HepG2 (cell line): ENCODE measurements around the gene PPM1H. TPM values are rescaled to one million over a fixed set of nuclear protein-coding genes. Genes with fewer than 3 reads are reported as not detected.
A peak's percentile ranks its signal among the peaks of the same experiment; 100 is the strongest.

Experiments
- CAMTA2 ChIP-seq: sonication (generic); formaldehyde crosslinking; IDR thresholded peaks from 2 replicates; pipeline ENCODE4 v1.4.0; 2020; ENCODE audit warnings: mild to moderate bottlenecking, missing genetic modification reagents, borderline replicate concordance
- CREB1 ChIP-seq, 2 experiments: fragments of 450-650 bp in 1 of 2; IDR thresholded peaks; 2 replicates each; pipeline ENCODE4 v1.6.1; 2016 to 2017; ENCODE audit warnings: control low read depth in 1 of 2, mild to moderate bottlenecking in 1 of 2, missing compliant biosample characterization in 1 of 2, missing genetic modification characterization in 1 of 2
- EP300 ChIP-seq, 3 experiments: sonication (generic) in 1 of 3; formaldehyde crosslinking in 1 of 3; IDR thresholded peaks; 2 replicates each; pipeline versions ENCODE4 v1.5.1 to v1.6.1; 2011 to 2020; ENCODE audit warnings: low read depth in 2 of 3, low read length in 2 of 3, borderline replicate concordance in 1 of 3, improper control_type of control experiment in 1 of 3, mild to moderate bottlenecking in 1 of 3, missing genetic modification reagents in 1 of 3, moderate library complexity in 1 of 3
- FOSL2 ChIP-seq: sonication (generic); formaldehyde crosslinking; IDR thresholded peaks from 2 replicates; pipeline ENCODE4 v1.4.0; 2020; ENCODE audit warnings: missing genetic modification reagents
- HES4 ChIP-seq: sonication (generic); formaldehyde crosslinking; IDR thresholded peaks from 2 replicates; pipeline ENCODE4 v1.9.0; 2021; ENCODE audit warnings: mild to moderate bottlenecking, missing genetic modification reagents, borderline replicate concordance
- HNF4A ChIP-seq: sonication (generic); formaldehyde crosslinking; IDR thresholded peaks from 2 replicates; pipeline ENCODE4 v1.4.0; 2020; ENCODE audit warnings: missing genetic modification reagents
- HOMEZ ChIP-seq: IDR thresholded peaks from 2 replicates; pipeline ENCODE4 v1.6.1; 2016; ENCODE audit warnings: low read depth
- NR3C1 ChIP-seq: sonication (generic); formaldehyde crosslinking; IDR thresholded peaks from 2 replicates; pipeline ENCODE4 v1.4.0; 2020; ENCODE audit warnings: missing genetic modification reagents
- NRL ChIP-seq: sonication (generic); formaldehyde crosslinking; IDR thresholded peaks from 2 replicates; pipeline ENCODE4 v1.5.0; 2020; ENCODE audit warnings: missing genetic modification reagents, mild to moderate bottlenecking, moderate library complexity, borderline replicate concordance
- RBFOX2 ChIP-seq: fragments of 200-400 bp; formaldehyde crosslinking; IDR thresholded peaks from 2 replicates; pipeline ENCODE4 v1.6.1; 2017; ENCODE audit warnings: low read depth, mild to moderate bottlenecking, low read length
- REXO4 ChIP-seq: sonication (generic); formaldehyde crosslinking; IDR thresholded peaks from 2 replicates; pipeline ENCODE4 v1.8.0; 2022; ENCODE audit warnings: missing genetic modification reagents, mild to moderate bottlenecking, borderline replicate concordance
- RXRB ChIP-seq: IDR thresholded peaks from 2 replicates; pipeline ENCODE4 v1.6.1; 2016; ENCODE audit warnings: borderline replicate concordance, missing genetic modification reagents, missing compliant biosample characterization
- SOX6 ChIP-seq, 2 experiments: fragments of 450-650 bp in 1 of 2; sonication (generic) in 1 of 2; formaldehyde crosslinking in 1 of 2; IDR thresholded peaks; 2 replicates each; pipeline versions ENCODE4 v1.4.0 to v1.6.1; 2017 to 2020; ENCODE audit warnings: antibody characterized with exemption in 1 of 2, mild to moderate bottlenecking in 1 of 2, missing genetic modification reagents in 1 of 2
- TAF15 ChIP-seq: fragments of 200-400 bp; formaldehyde crosslinking; IDR thresholded peaks from one replicate; pipeline ENCODE4 v1.6.1; 2018; ENCODE audit warnings: mild to moderate bottlenecking, low read depth, low read length; ENCODE audit not compliant: poor library complexity, severe bottlenecking
- TCF7 ChIP-seq: sonication (generic); IDR thresholded peaks from 2 replicates; pipeline ENCODE4 v1.6.1; 2016; ENCODE audit warnings: antibody characterized with exemption, low read depth
- ZNF530 ChIP-seq: sonication (generic); formaldehyde crosslinking; IDR thresholded peaks from 2 replicates; pipeline ENCODE4 v1.5.0; 2020; ENCODE audit warnings: low read depth, mild to moderate bottlenecking, missing genetic modification reagents
- ZNF609 ChIP-seq: sonication (generic); formaldehyde crosslinking; IDR thresholded peaks from 2 replicates; pipeline ENCODE4 v1.4.0; 2020; ENCODE audit warnings: mild to moderate bottlenecking, missing genetic modification reagents, borderline replicate concordance
- ZNF703 ChIP-seq: sonication (generic); formaldehyde crosslinking; IDR thresholded peaks from 2 replicates; pipeline ENCODE4 v1.5.1; 2020; ENCODE audit warnings: missing genetic modification reagents, mild to moderate bottlenecking, moderate library complexity, borderline replicate concordance
- ZNF761 ChIP-seq: sonication (generic); formaldehyde crosslinking; conservative IDR thresholded peaks from 2 replicates; pipeline ENCODE4 v1.4.0; 2020; ENCODE audit warnings: mild to moderate bottlenecking, missing genetic modification reagents
- ZNF792 ChIP-seq: IDR thresholded peaks from 2 replicates; pipeline ENCODE4 v1.6.1; 2016
- polyA plus RNA-seq, 8 experiments: library from polyadenylated mRNA; depleted of rRNA in 3 of 8; stranded (reverse) in 7 of 8; unstranded in 1 of 8; fragments of >200 nt; fragmentation: Illumina TruSeq in 4 of 8; extraction: Trizol in 4 of 8; gene quantifications; 2 replicates each; pipeline versions ENCODE4 v1.2.1 to v1.2.3, GENCODE V29; 2011 to 2016; ENCODE audit warnings: low read depth in 4 of 8, missing spikeins in 1 of 8, mixed read lengths in 1 of 8; ENCODE audit not compliant: insufficient read depth in 1 of 8
- total RNA-seq, 5 experiments: library from RNA; depleted of rRNA; stranded (reverse); fragments of >200 nt; fragmentation: Illumina TruSeq; extraction: Trizol; gene quantifications; 2 replicates each; pipeline ENCODE4 v1.2.3, GENCODE V29; 2016; ENCODE audit warnings: low read depth in 1 of 5
- TF ChIP-seq, protein P1 (sequence below): sonication (generic); formaldehyde crosslinking; IDR thresholded peaks from 2 replicates; pipeline ENCODE4 v1.4.0; 2020; ENCODE audit warnings: mild to moderate bottlenecking, low read depth, missing genetic modification reagents

PPM1H gene
- total and polyA plus RNA-seq, 2 of the 13 experiments (the other 11 are each of a cell fraction or from before 2014, with no cell fraction given), result 29.1 to 38.1 TPM

- peak; percentile 55; the same call in 1 of the 2 replicates for TF ChIP-seq ZNF609
- TF ChIP-seq SOX6 (IDR thresholded peaks at IDR 0.05), result no peak
- TF ChIP-seq SOX6 (CRISPR knock-in tag; IDR thresholded peaks at IDR 0.05), result peak; percentile 67; the same call in 1 of the 2 replicates
- no peak for TF ChIP-seq NRL (CRISPR knock-in tag)
- TF ChIP-seq HES4 (CRISPR knock-in tag), result no peak
- TF ChIP-seq CAMTA2 (CRISPR knock-in tag), result no peak
- TF ChIP-seq REXO4 (CRISPR knock-in tag), result no peak
- TF ChIP-seq EP300 (IDR thresholded peaks at IDR 0.05; ENCODE audit: low read depth in 2 of 2, low read length in 2 of 2), result peak in 1 of 2 experiments; percentile 84; a peak in 2 of 4 replicates
- TF ChIP-seq EP300 (CRISPR knock-in tag; IDR thresholded peaks at IDR 0.05; ENCODE audit: borderline replicate concordance), result peak; percentile 39; the same call in 1 of the 2 replicates
- peak; percentile 78; the same call in 1 of the 2 replicates for TF ChIP-seq RXRB
- no peak for TF ChIP-seq TAF15
- peak; percentile 84 for TF ChIP-seq TCF7
- no peak for TF ChIP-seq ZNF703 (CRISPR knock-in tag)
- TF ChIP-seq ZNF761 (CRISPR knock-in tag), result 0 out of 2 replicates have a peak, but pooled peaks have one; percentile 25
- no peak for TF ChIP-seq NR3C1 (CRISPR knock-in tag)
- no peak for TF ChIP-seq ZNF530 (CRISPR knock-in tag)
- TF ChIP-seq CREB1 (IDR thresholded peaks at IDR 0.05), result no peak
- peak; percentile 20; the same call in 1 of the 2 replicates for TF ChIP-seq CREB1 (CRISPR knock-in tag; IDR thresholded peaks at IDR 0.05)
- TF ChIP-seq HOMEZ (CRISPR knock-in tag), result 0 out of 2 replicates have a peak, but pooled peaks have one; percentile 29
- no peak for TF ChIP-seq RBFOX2
- TF ChIP-seq FOSL2, result peak; percentile 45; the same call in 1 of the 2 replicates
- TF ChIP-seq, protein P1, sequence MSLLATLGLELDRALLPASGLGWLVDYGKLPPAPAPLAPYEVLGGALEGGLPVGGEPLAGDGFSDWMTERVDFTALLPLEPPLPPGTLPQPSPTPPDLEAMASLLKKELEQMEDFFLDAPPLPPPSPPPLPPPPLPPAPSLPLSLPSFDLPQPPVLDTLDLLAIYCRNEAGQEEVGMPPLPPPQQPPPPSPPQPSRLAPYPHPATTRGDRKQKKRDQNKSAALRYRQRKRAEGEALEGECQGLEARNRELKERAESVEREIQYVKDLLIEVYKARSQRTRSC (CRISPR knock-in tag), result no peak
- TF ChIP-seq HNF4A, result peak; percentile 75
- TF ChIP-seq ZNF792 (CRISPR knock-in tag), result no peak; the same call in 1 of the 2 replicates
Measured at GRCh38 chr12:62760779-62761178, 174.2 kb downstream of the PPM1H start (continued).
